OCI-LY3 (cell line): ENCODE measurements around the gene LRRC7.

Experiments used
- CTCF ChIP-seq: fragments of 200-600, 300-600 bp; sonication (generic); IDR thresholded peaks from 2 replicates; pipeline ENCODE4 v1.5.1; 2014; ENCODE audit warnings: antibody characterized with exemption, low read length, low read depth
- EZH2phosphoT487 ChIP-seq: fragments of 200-600 bp; shearing (Covaris generic); IDR thresholded peaks from 2 replicates; pipeline ENCODE4 v1.6.1; 2018; ENCODE audit warnings: antibody characterized with exemption, mixed run types, low read depth

- TF ChIP-seq CTCF (no peak), EZH2phosphoT487 (no peak)
Observed at GRCh38 chr1:69852706-69853105, 285.0 kb downstream of the LRRC7 start.
